Activated CD8-positive, alpha-beta memory T cell treated with anti-CD3 and anti-CD28 coated beads, Interleukin-2, amount 10 ng/mL, durations not matched to agents 7 days and 5 days (primary cell): ENCODE results near the gene DGKD. TPM values are rescaled to one million over a fixed set of nuclear protein-coding genes. Genes with fewer than 3 reads are reported as not detected.

ENCODE experiments used
- ATAC-seq: fragments of 150-1000 bp; cut with Tn5 transposase; one replicate; pipeline ENCODE4 v1.10.0; 2021; ENCODE audit warnings: moderate library complexity
- CTCF ChIA-PET: fragments of 350-600 bp; sonication (Branson Sonifier 250); formaldehyde crosslinking; loops from one replicate; lab custom pipeline; 2021; ENCODE audit warnings: antibody characterized with exemption; lab: Charles Lee
- DNase-seq: peaks from one replicate; pipeline ENCODE4 v3.0.0-alpha.2; 2020
- H3K27ac Mint-ChIP-seq: one replicate; pipeline ENCODE4 v1.8.0; 2021; ENCODE audit warnings: mild to moderate bottlenecking, mixed read lengths
- H3K27me3 Mint-ChIP-seq: one replicate; pipeline ENCODE4 v1.8.0; 2021; ENCODE audit warnings: mixed read lengths
- H3K36me3 Mint-ChIP-seq: one replicate; pipeline ENCODE4 v1.8.0; 2021; ENCODE audit warnings: mild to moderate bottlenecking, mixed read lengths
- H3K4me1 Mint-ChIP-seq: one replicate; pipeline ENCODE4 v1.8.0; 2021; ENCODE audit warnings: mixed read lengths
- H3K4me3 Mint-ChIP-seq: one replicate; pipeline ENCODE4 v1.8.0; 2021; ENCODE audit warnings: mild to moderate bottlenecking, moderate library complexity, mixed read lengths
- H3K9me3 Mint-ChIP-seq: one replicate; pipeline ENCODE4 v1.8.0; 2022; ENCODE audit warnings: low read depth, mixed read lengths
- total RNA-seq, 2 experiments: library from RNA; stranded (reverse); gene quantifications; one replicate each; pipeline ENCODE4 v1.2.3, GENCODE V29; 2021

Gene DGKD
- total RNA-seq, 2 experiments from 2014 or later = 42.3 to 92.4 TPM

DNA sequence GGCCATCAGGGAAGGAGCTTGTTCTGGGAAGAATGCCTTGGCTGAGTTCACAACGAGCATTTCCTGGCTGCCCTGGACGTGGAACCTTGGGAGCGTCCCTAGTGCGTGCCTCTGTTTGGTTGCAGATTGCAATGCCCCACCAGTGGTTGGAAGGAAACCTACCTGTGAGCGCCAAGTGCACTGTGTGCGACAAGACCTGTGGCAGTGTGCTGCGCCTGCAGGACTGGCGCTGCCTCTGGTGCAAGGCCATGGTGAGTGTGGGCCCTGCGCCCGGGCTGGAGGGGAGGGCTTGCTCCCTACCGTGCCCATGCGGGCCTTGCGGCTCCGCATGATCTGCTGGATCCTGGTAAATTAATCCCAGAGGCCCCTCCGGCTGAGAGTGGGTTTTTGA is 81.9 kb downstream of the DGKD start:
- Mint-ChIP-seq H3K27me3 (no peaks in the 10 kb centered on the region), H3K27ac (no peak overlapping the region), H3K4me3 (no peak overlapping the region), H3K36me3 (peaks cover 7% of the 10 kb centered on the region), H3K4me1 (peaks cover 9% of the 10 kb centered on the region), H3K9me3 (no peaks in the 10 kb centered on the region)
- ATAC-seq (no peak), DNase-seq (no peak)
- CTCF ChIA-PET = interaction anchor here (1.5 kb wide), 1 partner anchor 12 kb away, joined by 6 read pairs; no protein-coding TSS in a partner anchor

GRCh38 chr2:233436691-233437438 is 82.6 kb downstream of the DGKD start:
- Mint-ChIP-seq H3K27ac (no peak overlapping the region), H3K9me3 (no peaks in the 10 kb centered on the region), H3K36me3 (peaks cover 2% of the 10 kb centered on the region), H3K4me1 (peaks cover 9% of the 10 kb centered on the region), H3K4me3 (no peak overlapping the region), H3K27me3 (no peaks in the 10 kb centered on the region)
- ATAC-seq (no peak), DNase-seq (no peak)
- CTCF ChIA-PET = interaction anchor here (1.5 to 1.8 kb wide), 2 partner anchors 11 to 33 kb away, joined by 6 read pairs; no protein-coding TSS in a partner anchor

DNA sequence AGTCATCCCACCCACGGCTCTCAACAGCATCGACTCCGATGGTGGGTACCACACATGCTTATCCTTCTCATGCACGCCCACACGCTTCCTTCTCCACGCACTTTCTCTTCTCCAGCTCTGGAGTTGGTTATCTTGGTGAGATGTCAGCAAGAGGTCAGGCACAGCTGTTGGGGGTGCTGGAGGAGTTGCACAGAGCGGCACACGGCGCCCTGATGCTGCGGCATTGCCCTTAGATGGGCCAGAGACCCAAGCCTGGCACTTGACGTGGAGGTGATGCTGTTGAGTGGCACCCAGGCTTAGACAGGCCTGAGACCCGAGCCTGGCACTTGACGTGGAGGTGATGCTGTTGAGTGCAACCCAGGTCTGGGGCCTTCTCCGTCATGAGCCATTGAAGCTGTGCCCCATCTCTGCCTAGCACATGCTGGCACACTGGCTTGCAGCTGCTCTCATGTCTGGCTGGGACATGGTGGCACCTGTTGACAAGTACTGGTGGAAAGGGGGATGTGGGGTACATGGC is 83.2 kb downstream of the DGKD start:
- CTCF ChIA-PET = interaction anchor here (1.2 to 1.8 kb wide), 3 partner anchors 11 to 33 kb away, joined by 3 to 6 read pairs (median 6); no protein-coding TSS in a partner anchor
- ATAC-seq (no peak), DNase-seq (no peak)
- no peaks in the 10 kb centered on the region for H3K27me3 Mint-ChIP-seq
- peaks cover 9% of the 10 kb centered on the region for H3K4me1 Mint-ChIP-seq
- no peak overlapping the region for H3K27ac Mint-ChIP-seq
- no peaks in the 10 kb centered on the region for H3K9me3 Mint-ChIP-seq
- no peak overlapping the region for H3K4me3 Mint-ChIP-seq
- peaks cover 3% of the 10 kb centered on the region for H3K36me3 Mint-ChIP-seq

DNA sequence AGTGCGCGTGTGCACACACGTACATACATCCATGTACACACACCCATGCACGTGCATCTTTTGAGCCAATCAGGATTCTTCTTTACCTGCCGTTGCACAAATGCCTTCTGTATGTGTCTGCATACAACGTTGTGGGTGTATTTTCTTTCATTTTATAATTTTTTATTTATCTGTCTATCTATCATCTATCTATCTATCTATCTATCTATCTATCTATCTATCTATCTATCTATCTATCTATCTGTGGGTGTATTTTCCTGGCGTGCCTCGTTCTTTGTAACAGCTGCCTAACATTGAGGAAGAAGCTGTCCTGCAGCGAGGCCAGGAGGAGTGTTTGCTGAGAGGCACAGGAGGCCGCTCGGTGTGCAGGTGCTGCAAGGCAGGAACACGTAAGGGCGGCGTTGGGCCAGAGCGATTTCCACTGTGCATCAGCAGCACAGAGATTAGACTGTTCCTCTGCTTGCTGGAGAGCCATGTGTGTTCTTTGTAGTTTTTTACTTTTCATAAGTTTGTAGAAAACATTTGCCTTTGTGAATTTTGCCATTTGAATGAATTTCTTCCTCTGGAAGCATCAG is 84.4 kb downstream of the DGKD start:
- no peak for ATAC-seq
- DNase-seq = no peak
- peaks cover 15% of the 10 kb centered on the region for H3K4me1 Mint-ChIP-seq
- CTCF ChIA-PET = interaction anchor here (1.2 to 1.8 kb wide), 2 partner anchors 13 to 34 kb away, joined by 3 to 6 read pairs; no protein-coding TSS in a partner anchor
- H3K27me3 Mint-ChIP-seq = no peaks in the 10 kb centered on the region
- H3K27ac Mint-ChIP-seq = no peak overlapping the region
- H3K36me3 Mint-ChIP-seq = peaks cover 6% of the 10 kb centered on the region
- no peak overlapping the region for H3K4me3 Mint-ChIP-seq
- H3K9me3 Mint-ChIP-seq = no peaks in the 10 kb centered on the region

- H3K4me3 Mint-ChIP-seq = no peak overlapping the region
- no peak overlapping the region for H3K27ac Mint-ChIP-seq
- H3K9me3 Mint-ChIP-seq = no peaks in the 10 kb centered on the region
- CTCF ChIA-PET = no interaction called here
- ATAC-seq = no peak
- H3K27me3 Mint-ChIP-seq = no peaks in the 10 kb centered on the region
- peaks cover 15% of the 10 kb centered on the region for H3K4me1 Mint-ChIP-seq
- DNase-seq = no peak
- H3K36me3 Mint-ChIP-seq = peaks cover 6% of the 10 kb centered on the region
Measured at GRCh38 chr2:233439191-233439590, 84.9 kb downstream of the DGKD start.

GRCh38 chr2:233440314-233440713 is 86.0 kb downstream of the DGKD start:
- ATAC-seq = no peak
- Mint-ChIP-seq H3K27me3 (no peaks in the 10 kb centered on the region), H3K27ac (peak overlapping the region; percentile 4), H3K4me1 (peaks cover 15% of the 10 kb centered on the region), H3K9me3 (no peaks in the 10 kb centered on the region), H3K4me3 (no peak overlapping the region), H3K36me3 (peaks cover 8% of the 10 kb centered on the region)
- CTCF ChIA-PET = interaction anchor here (0.8 to 1.4 kb wide), 2 partner anchors 21 to 35 kb away, joined by 4 to 9 read pairs; no protein-coding TSS in a partner anchor
- no peak for DNase-seq

GRCh38 chr2:233440714-233441113 is 86.4 kb downstream of the DGKD start:
- Mint-ChIP-seq H3K9me3 (no peaks in the 10 kb centered on the region), H3K4me3 (no peak overlapping the region), H3K27ac (peak overlapping the region; percentile 50), H3K4me1 (peaks cover 15% of the 10 kb centered on the region), H3K27me3 (no peaks in the 10 kb centered on the region), H3K36me3 (peaks cover 8% of the 10 kb centered on the region)
- CTCF ChIA-PET = interaction anchor here (0.8 to 1.4 kb wide), 2 partner anchors 22 to 36 kb away, joined by 4 to 9 read pairs; no protein-coding TSS in a partner anchor
- ATAC-seq (no peak), DNase-seq (no peak)

GRCh38 chr2:233441161-233442027 is 87.1 kb downstream of the DGKD start:
- CTCF ChIA-PET = interaction anchor here (1.4 to 7.7 kb wide), 3 partner anchors 23 to 38 kb away, joined by 9 to 193 read pairs (median 76); no protein-coding TSS in a partner anchor

DNA sequence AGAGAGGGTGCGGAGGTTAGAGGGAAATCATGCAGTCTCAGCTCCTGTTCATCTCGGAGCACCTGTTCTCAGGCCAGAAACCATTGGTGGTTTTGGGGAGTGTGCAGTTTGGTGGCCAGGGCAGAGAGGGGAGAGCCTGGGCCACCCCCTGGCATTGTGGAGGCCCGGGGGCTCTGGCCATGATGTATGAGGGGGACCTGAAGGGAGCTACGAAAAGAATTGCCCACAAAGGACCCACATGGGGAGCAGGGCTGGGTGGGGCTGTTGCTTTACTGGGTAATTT is 87.7 kb downstream of the DGKD start:
- Mint-ChIP-seq H3K4me3 (no peak overlapping the region), H3K4me1 (peaks cover 15% of the 10 kb centered on the region), H3K9me3 (no peaks in the 10 kb centered on the region), H3K27ac (no peak overlapping the region), H3K27me3 (no peaks in the 10 kb centered on the region), H3K36me3 (peaks cover 14% of the 10 kb centered on the region)
- ATAC-seq (no peak), DNase-seq (no peak)
- CTCF ChIA-PET = interaction anchor here (2.4 to 7.7 kb wide), 4 partner anchors 12 to 85 kb away, joined by 21 to 193 read pairs (median 62); no protein-coding TSS in a partner anchor

More at GRCh38 chr2:233441161-233442027, 87.1 kb downstream of the DGKD start:
- no peak for DNase-seq
- Mint-ChIP-seq H3K27ac (peak overlapping the region; percentile 50), H3K4me3 (no peak overlapping the region), H3K9me3 (no peaks in the 10 kb centered on the region), H3K27me3 (no peaks in the 10 kb centered on the region), H3K4me1 (peaks cover 15% of the 10 kb centered on the region), H3K36me3 (peaks cover 13% of the 10 kb centered on the region)
- no peak for ATAC-seq

- H3K4me1 Mint-ChIP-seq = peaks cover 16% of the 10 kb centered on the region
- peaks cover 18% of the 10 kb centered on the region for H3K36me3 Mint-ChIP-seq
- ATAC-seq (peak; percentile 88), DNase-seq (peak; percentile 89)
- no peaks in the 10 kb centered on the region for H3K27me3 Mint-ChIP-seq
- H3K9me3 Mint-ChIP-seq = no peaks in the 10 kb centered on the region
- CTCF ChIA-PET = interaction anchor here (0.6 to 7.7 kb wide), 31 partner anchors 9 to 838 kb away, joined by 3 to 193 read pairs (median 4); partner anchors contain the start of gene DGKD
- H3K4me3 Mint-ChIP-seq = no peak overlapping the region
- peak overlapping the region; percentile 13 for H3K27ac Mint-ChIP-seq
Measured at GRCh38 chr2:233443511-233444183, 89.4 kb downstream of the DGKD start.

- ATAC-seq (no peak), DNase-seq (no peak)
- H3K27ac Mint-ChIP-seq = no peak overlapping the region
- CTCF ChIA-PET = interaction anchor here (0.8 to 7.7 kb wide), 10 partner anchors 12 to 174 kb away, joined by 3 to 193 read pairs (median 14); partner anchors contain the start of gene DGKD
- H3K4me3 Mint-ChIP-seq = no peak overlapping the region
- no peaks in the 10 kb centered on the region for H3K9me3 Mint-ChIP-seq
- peaks cover 22% of the 10 kb centered on the region for H3K36me3 Mint-ChIP-seq
- H3K4me1 Mint-ChIP-seq = peaks cover 16% of the 10 kb centered on the region
- H3K27me3 Mint-ChIP-seq = no peaks in the 10 kb centered on the region
Measured at GRCh38 chr2:233444501-233444900, 90.2 kb downstream of the DGKD start.

DNA sequence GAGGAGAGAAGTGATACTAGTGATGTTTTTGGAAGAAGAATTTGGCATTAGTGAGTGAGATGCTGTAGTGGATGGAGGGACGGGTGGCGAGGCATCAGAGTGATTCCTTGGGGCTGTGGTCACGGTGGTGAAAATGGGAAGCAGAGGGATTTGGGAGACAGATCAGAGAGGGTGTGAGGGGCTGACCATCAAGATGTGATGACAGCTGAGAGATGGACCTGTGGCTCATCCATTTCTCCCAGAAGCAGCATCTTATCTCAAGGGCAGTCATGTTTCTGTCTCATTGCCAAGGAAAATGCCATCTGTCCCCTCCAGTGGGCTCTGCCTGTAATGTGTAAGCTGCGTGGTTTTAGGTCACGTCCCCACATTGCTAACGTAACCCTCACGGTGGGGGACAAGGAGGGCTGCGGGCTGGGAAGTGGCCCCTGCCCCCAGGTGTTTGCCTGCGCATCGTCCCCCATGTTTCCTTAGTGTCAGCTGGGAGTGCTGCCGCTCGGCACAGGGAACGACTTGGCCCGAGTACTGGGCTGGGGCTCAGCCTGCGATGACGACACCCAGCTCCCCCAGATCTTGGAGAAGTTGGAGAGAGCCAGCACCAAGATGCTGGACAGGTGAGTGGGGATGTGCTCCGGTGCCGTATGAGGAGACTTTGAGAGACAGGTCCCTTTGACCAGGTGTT is 91.0 kb downstream of the DGKD start:
- CTCF ChIA-PET = interaction anchor here (3.6 to 7.7 kb wide), 3 partner anchors 15 to 91 kb away, joined by 16 to 193 read pairs (median 49); partner anchors contain the start of gene DGKD
- no peak for DNase-seq
- Mint-ChIP-seq H3K27me3 (no peaks in the 10 kb centered on the region), H3K9me3 (no peaks in the 10 kb centered on the region), H3K4me1 (peaks cover 13% of the 10 kb centered on the region), H3K36me3 (peaks cover 23% of the 10 kb centered on the region), H3K27ac (no peak overlapping the region), H3K4me3 (no peak overlapping the region)
- ATAC-seq = no peak
